AG04449 (cell line): ENCODE results near the gene NKX6-1.

ENCODE experiments used
- CTCF ChIA-PET: fragments of 350-600 bp; formaldehyde crosslinking; extraction: SDS; loops from one replicate; lab custom pipeline; 2021; ENCODE audit warnings: antibody characterized with exemption; lab: Yijun Ruan, JAX
- POLR2A ChIA-PET: fragments of 400-600, 350-600 bp; formaldehyde crosslinking; extraction: SDS; loops from one replicate; lab custom pipeline; 2020; ENCODE audit warnings: antibody characterized with exemption, inconsistent platforms; lab: Yijun Ruan, JAX
- DNase-seq: peaks from one replicate; pipeline ENCODE4 v3.0.0-alpha.2; 2010; ENCODE audit warnings: low read depth, low spot score
- H3K4me3 ChIP-seq: 2 replicates; pipeline ENCODE4 v1.5.1; 2011; ENCODE audit warnings: low read depth, mild to moderate bottlenecking, control low read depth, low read length
- CTCF ChIP-seq: IDR thresholded peaks from one replicate; pipeline ENCODE4 v1.5.1; 2011; ENCODE audit warnings: mild to moderate bottlenecking, moderate library complexity, low read length, control low read depth, inconsistent platforms; ENCODE audit not compliant: insufficient read depth; ENCODE audit errors: missing control alignments

Gene NKX6-1

GRCh38 chr4:84530454-84530853 is 31.4 kb upstream of the NKX6-1 start:
- no peak for DNase-seq
- POLR2A ChIA-PET = no interaction called here
- no peak for TF ChIP-seq CTCF
- H3K4me3 ChIP-seq = no peak overlapping the region
- CTCF ChIA-PET = interaction anchor here (0.9 to 2.8 kb wide), 10 partner anchors 10 to 886 kb away, joined by 3 to 13 read pairs (median 4); no protein-coding TSS in a partner anchor

DNA sequence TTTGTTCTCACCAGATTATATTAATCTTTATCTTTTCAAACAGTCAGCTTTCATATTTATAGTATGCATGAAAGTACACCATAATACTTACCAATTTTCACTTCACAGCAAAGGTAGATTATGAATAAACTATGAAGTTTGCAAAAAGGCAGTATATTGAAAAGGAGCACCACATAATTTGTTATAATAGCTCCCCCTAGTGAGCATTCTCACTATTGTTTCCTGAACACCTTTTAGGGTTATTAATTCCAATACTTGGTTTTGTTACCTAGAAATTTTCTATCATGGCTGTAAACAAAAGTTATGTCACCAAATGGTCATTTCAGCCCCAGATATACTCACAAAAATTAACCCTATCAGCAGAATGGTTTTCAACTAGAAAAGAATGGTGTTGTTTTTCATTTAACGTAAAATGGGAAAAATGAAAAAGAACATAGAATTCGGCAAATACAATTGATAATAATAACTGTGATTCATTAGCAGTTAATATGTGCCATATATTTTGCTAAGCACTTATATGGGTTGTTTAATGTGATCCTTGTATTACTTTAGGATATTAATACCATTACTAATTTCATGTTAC is 30.2 kb upstream of the NKX6-1 start:
- DNase-seq = no peak
- no peak overlapping the region for H3K4me3 ChIP-seq
- TF ChIP-seq CTCF = peak; percentile 33
- ChIA-PET POLR2A (no interaction called here), CTCF (interaction anchor here (0.6 to 3.2 kb wide), 19 partner anchors 9 to 885 kb away, joined by 3 to 17 read pairs (median 5); no protein-coding TSS in a partner anchor)

- ChIA-PET CTCF (interaction anchor here (1.0 to 3.2 kb wide), 3 partner anchors 11 to 881 kb away, joined by 3 to 17 read pairs (median 8); no protein-coding TSS in a partner anchor), POLR2A (no interaction called here)
- H3K4me3 ChIP-seq = no peak overlapping the region
- no peak for DNase-seq
- no peak for TF ChIP-seq CTCF
Observed at GRCh38 chr4:84527391-84527790, 28.3 kb upstream of the NKX6-1 start.

DNA sequence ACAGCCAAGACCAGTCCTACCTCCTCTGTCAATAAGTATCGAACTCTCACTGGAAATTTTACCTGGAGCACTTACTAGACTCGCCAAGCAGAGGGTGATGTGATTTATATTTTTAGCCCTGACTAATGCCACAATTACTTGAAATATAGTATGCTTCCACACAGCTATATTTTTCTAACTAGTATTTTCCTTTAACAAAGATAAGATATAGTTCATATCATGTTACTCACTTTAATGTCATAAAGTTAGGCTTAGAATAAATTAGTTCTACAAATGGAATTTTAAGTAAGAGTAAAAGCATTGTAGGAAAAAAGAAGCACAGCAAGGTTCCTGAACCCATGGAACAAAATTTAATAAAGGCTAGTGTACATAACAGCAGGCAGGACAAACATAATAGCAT is 16.0 kb upstream of the NKX6-1 start:
- CTCF ChIA-PET = interaction anchor here (0.9 to 3.4 kb wide), 3 partner anchors 11 to 13 kb away, joined by 3 to 17 read pairs (median 3); no protein-coding TSS in a partner anchor
- POLR2A ChIA-PET = no interaction called here
- no peak for TF ChIP-seq CTCF

DNA sequence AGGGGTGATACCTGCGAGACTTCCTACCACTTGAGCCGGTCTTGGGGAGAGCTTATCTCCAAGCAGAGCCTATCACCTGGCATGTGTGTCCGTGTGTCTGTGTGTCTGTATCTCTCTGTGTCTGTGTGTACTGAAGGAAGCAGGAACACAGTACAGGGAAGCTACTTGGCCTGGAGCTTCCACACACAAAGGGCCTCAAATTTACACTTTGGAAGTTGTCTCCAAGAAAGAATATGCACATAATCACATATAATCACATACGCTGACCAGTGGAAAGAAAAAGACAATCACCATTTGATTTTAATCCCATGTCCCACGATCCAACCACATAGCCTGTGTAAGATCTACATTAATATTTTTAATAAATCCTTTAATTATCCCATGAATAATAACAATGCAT is 13.2 kb upstream of the NKX6-1 start:
- CTCF ChIA-PET = interaction anchor here (1.4 to 2.8 kb wide), 3 partner anchors 9 to 868 kb away, joined by 4 to 12 read pairs (median 8); no protein-coding TSS in a partner anchor

More for the DNA sequence above, 16.0 kb upstream of the NKX6-1 start:
- DNase-seq = no peak
- no peak overlapping the region for H3K4me3 ChIP-seq

More for the DNA sequence above, 13.2 kb upstream of the NKX6-1 start:
- POLR2A ChIA-PET = no interaction called here
- H3K4me3 ChIP-seq = no peak overlapping the region
- TF ChIP-seq CTCF = no peak
- DNase-seq = no peak
